ENCODE results near the gene CDC7.

- TF ChIP-seq CTCF (IDR thresholded peaks at IDR 0.05 in 4 of 5, conservative IDR thresholded peaks at IDR 0.05 in 1 of 5) = no peak
- no peak for TF ChIP-seq POLR2A (IDR thresholded peaks at IDR 0.05)
Observed at GRCh38 chr1:91455334-91455733, 45.3 kb upstream of the CDC7 start.

Data from gastrocnemius medialis (tissue), 4 donors.